HepG2 (cell line): ENCODE results near the gene PRKAR1B.

Experiments used
- FOXO4 ChIP-seq: sonication (generic); formaldehyde crosslinking; conservative IDR thresholded peaks from 2 replicates; pipeline ENCODE4 v1.8.1; 2023; ENCODE audit warnings: missing genetic modification reagents
- SMC3 ChIP-seq: IDR thresholded peaks from 2 replicates; pipeline ENCODE4 v1.6.1; 2011; ENCODE audit warnings: low read length, improper control_type of control experiment
- ZBTB2 ChIP-seq: sonication (generic); formaldehyde crosslinking; IDR thresholded peaks from 2 replicates; pipeline ENCODE4 v1.8.0; 2022; ENCODE audit warnings: low read depth, missing genetic modification reagents
- ZHX1 ChIP-seq: sonication (generic); formaldehyde crosslinking; IDR thresholded peaks from 2 replicates; pipeline ENCODE4 v1.8.1; 2022; ENCODE audit warnings: low read depth, mild to moderate bottlenecking, missing genetic modification reagents
- ZKSCAN8 ChIP-seq: IDR thresholded peaks from 2 replicates; pipeline ENCODE4 v1.6.1; 2016; ENCODE audit warnings: borderline replicate concordance, missing genetic modification reagents, missing compliant biosample characterization

- TF ChIP-seq ZBTB2 (CRISPR knock-in tag) (no peak), ZKSCAN8 (CRISPR knock-in tag) (no peak), FOXO4 (no peak), SMC3 (no peak), ZHX1 (CRISPR knock-in tag) (no peak)
These were observed 21.4 kb upstream of the PRKAR1B start for GRCh38 chr7:748446-748845.
